A375 (cell line): Measurements from ENCODE around the gene NOP53. TPM values are rescaled to one million over a fixed set of nuclear protein-coding genes. Genes with fewer than 3 reads are reported as not detected.

ENCODE experiments used
- small RNA-seq: library from RNA; depleted of rRNA; stranded (forward); fragments of <200 nt; gene quantifications from one replicate; pipeline ENCODE3, GENCODE V24; 2014
- total RNA-seq: library from RNA; depleted of rRNA; stranded (reverse); fragments of >200 nt; shearing (Covaris generic); gene quantifications from 2 replicates; pipeline ENCODE4 v1.2.3, GENCODE V29; 2014; rRNA removed

Gene NOP53
- total RNA-seq = 189 and 244 TPM in 2 replicates

DNA sequence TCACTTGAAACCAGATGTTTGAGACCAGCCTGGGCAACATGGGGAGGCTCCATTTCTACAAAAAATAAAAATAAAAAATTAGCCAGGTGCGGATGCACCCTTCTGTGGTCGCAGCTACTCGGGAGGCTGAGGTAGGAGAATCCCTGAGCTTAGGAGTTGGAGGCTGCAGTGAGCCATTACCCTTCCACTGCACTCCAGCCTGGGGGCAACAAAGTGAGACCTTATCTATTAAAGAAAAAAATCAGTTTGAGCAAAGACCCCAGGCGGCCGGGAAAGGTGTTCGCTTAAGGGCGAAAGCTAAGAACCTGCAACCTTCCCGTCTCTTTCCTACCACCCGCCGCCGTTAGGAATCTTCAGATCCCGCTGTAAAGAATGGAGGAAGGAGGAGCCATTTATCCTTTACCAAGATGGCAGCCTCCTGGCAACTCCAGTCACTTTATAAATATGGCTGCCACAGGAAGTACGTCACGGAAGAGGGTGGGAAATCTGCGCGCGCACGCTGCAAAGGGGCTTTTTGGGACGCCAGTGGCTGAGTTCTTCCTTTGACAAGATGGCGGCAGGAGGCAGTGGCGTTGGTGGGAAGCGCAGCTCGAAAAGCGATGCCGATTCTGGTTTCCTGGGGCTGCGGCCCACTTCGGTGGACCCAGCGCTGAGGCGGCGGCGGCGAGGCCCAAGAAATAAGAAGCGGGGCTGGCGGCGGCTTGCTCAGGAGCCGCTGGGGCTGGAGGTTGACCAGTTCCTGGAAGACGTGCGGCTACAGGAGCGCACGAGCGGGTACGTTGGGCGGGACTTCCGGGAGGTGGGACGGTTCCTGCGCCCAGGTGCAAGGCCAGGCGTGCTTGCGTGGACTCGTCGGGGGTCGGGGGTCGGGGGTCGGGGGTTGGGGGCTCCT is at the start of gene NOP53:
Gene NOP53 (plus strand): TSS at position 537 of the 892 bp plus-strand sequence. CDS start 14 bp downstream, at position 551.

DNA sequence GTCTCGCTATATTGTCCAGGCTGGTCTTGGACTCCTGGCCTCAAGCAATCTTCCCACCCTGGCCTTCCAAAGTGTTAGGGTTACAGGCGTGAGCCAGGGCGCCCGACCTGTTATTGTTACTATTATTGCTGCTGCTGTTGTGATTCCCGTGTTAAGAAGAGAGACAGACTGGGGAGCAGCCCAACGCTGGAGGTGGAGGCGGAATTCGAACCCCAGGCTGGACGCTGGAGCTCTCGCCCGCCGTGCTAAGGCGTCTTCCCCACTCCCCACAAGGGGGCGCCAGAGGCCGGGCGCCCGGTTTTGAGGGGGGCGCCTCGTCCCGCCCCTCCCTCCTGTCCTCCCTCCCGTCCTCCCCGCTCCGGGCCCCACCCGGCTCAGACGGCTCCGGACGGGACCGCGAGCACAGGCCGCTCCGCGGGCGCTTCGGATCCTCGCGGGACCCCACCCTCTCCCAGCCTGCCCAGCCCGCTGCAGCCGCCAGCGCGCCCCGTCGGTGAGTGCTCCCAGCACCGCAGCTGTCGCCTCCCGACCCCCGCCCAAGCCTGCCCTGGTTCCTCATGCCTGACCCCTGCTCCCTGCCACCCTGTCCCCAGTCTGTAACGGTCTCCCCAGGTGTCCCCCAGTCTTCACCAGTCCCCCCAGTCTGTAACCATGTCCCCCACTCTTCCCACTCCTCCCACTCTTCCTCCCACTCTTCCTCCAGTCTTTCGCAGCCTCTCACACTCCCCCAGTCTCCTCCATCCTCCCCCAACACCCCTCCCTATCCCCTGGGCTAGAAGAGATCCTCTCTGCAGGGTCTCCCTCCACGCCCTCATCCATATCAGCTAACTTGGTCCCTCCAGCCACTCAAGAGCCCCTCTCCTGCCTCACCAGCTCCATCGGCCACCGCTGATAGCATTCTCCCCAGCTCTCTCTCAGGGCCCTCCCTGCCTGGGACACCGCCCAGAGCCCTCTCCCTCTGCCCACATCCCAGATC is 32.0 kb upstream of the NOP53 start, which contains the start of gene EHD2:
Gene EHD2 (plus strand): TSS at position 377 of the 976 bp plus-strand sequence. CDS start 3,191 bp downstream, outside the sequence.

GRCh38 chr19:47778049-47778953 is 33.0 kb downstream of the NOP53 start, which contains the start of gene SELENOW:
Gene SELENOW, plus strand, starts transcription at chr19:47778703. Its CDS starts 83 bp downstream, at chr19:47778786.

GRCh38 chr19:47804451-47804850 is 59.1 kb downstream of the NOP53 start, which contains the start of gene TPRX1:
Gene TPRX1, minus strand, starts transcription at chr19:47804551. Its CDS starts 12 bp downstream, at chr19:47804539.

Small RNAs within 50 kb of the gene (small RNA-seq; reads per million reads assigned to genes)
- not detected for gene AC008745.1
- not detected for gene SNORD23

Other genes starting within 250 kb of the NOP53 start
- 55.5 and 61.0 TPM in 2 replicates for gene NAPA, start 230.5 kb upstream of the NOP53 start, total RNA-seq
- gene ZNF541, start 172.4 kb upstream of the NOP53 start, total RNA-seq = not detected in 2 replicates
- 1.2 and 3.8 TPM in 2 replicates for gene BICRA, start 136.4 kb upstream of the NOP53 start, total RNA-seq
- 22.9 and 33.2 TPM in 2 replicates for gene EHD2, start 32.1 kb upstream of the NOP53 start, total RNA-seq
- gene SELENOW, start 33.2 kb downstream of the NOP53 start, total RNA-seq = 264 and 283 TPM in 2 replicates
- gene TPRX1, start 59.0 kb downstream of the NOP53 start, total RNA-seq = not detected in 2 replicates
- gene CRX, start 76.4 kb downstream of the NOP53 start, total RNA-seq = not detected in 2 replicates
- gene TPRX2, start 113.7 kb downstream of the NOP53 start, total RNA-seq = not detected in 2 replicates
- not detected in 2 replicates for gene SULT2A1, start 140.8 kb downstream of the NOP53 start, total RNA-seq
- gene BSPH1, start 246.6 kb downstream of the NOP53 start, total RNA-seq = not detected in 2 replicates
- not detected in 2 replicates for gene ELSPBP1, start 249.1 kb downstream of the NOP53 start, total RNA-seq